GM12872 (cell line): ENCODE data around the gene MACROD1.

Experiments used
- CTCF ChIP-seq: IDR thresholded peaks from 3 replicates; pipeline ENCODE4 v1.5.1; 2011; ENCODE audit warnings: low read depth, mild to moderate bottlenecking, low read length, moderate library complexity; ENCODE audit not compliant: insufficient read depth

Gene MACROD1

GRCh38 chr11:64063777-64064176 lies 102.1 kb downstream of the MACROD1 start:
- TF ChIP-seq CTCF = no peak

DNA sequence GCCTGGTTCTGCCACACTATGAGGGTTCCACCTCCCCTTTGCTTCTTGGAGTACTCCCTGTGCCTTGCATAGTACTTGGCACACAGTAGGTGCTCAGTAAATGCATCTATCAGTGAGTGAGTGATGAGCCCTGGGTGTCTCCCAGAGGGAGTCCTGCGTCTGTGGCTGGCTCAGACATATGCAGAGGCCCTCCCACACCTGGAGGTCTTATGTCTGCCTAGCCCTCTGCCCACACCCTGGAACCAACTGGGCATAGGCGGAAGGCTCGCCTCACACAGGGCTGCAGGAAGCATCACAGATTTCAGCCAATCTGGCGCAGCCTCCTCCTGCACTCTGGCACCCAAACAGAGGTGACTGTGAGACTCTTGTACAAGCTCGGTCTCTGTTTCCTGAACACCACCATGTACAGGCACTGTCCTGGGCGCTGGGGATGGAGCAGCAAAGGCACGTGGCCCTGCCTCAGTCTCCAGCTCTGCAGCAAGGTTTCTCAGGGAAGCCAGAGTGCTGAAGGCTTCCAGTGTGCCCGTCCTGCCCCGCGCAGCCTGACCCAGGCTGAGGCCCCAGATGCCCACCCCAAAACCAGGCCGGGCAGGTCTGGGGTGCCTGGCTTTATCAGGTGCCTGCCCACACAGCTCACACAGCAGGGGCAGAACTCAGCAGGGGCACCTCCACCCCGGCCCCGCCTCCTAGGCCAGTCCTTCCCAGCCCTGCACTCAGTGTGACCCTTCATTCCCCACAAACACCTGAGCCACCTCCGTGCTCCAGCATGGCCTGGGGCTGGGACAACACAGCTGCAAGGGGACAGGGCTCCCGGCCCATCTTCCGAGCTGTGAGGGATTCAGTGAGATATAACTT lies 103.5 kb downstream of the MACROD1 start:
- TF ChIP-seq CTCF = no peak

- no peak for TF ChIP-seq CTCF
These were observed 105.0 kb downstream of the MACROD1 start for GRCh38 chr11:64060861-64061444.

DNA sequence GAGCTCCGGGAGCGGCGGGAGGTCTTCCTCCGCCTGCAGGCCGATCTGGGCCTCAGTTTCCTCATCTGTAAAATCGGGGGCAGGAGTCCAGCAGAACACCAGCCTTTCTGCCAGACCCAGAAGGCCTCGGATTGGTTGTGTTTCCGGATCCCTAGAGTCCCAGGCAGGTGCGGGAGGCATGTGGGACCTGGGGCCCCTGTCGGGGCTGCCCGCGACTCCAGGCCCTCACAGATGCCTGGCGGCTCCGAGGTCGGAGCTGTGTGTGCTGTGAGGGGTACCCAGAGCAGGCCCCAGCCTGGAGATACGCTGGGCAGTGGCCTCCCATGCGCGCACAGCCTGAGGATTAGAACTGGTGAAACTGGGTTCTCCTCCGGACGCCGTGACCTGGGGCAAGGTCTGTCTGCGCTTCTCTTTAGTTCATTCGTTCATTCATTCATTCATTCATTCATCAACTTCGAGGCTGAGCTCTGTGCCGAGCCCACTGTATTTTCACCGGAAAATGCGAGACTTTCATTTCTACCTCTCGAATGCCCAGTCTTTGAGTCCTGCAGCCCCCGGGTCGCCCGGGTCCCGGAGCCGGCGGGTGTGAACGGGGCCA lies 105.6 kb downstream of the MACROD1 start:
- TF ChIP-seq CTCF = no peak

GRCh38 chr11:64059339-64060140 lies 106.4 kb downstream of the MACROD1 start:
- TF ChIP-seq CTCF = no peak

DNA sequence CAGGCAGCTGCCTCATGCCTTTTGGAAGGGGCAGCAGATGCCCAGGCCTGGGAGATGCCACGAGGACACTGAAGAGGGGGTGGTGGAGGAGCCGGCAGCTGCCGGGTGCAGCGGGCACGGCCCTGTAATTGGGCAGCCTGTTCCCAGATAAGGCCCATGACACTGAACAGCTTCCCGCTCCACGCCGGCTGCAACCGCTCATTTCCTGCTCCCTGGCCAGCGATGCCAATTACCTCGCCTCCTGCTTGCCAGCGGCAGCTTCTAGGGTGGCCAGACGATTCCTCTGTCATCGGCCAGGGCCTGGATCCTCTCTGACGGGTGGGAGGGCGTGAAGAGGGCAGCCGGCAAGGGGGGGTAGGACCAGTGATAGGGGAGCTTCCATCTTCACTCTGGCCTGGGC lies 107.4 kb downstream of the MACROD1 start:
- no peak for TF ChIP-seq CTCF

DNA sequence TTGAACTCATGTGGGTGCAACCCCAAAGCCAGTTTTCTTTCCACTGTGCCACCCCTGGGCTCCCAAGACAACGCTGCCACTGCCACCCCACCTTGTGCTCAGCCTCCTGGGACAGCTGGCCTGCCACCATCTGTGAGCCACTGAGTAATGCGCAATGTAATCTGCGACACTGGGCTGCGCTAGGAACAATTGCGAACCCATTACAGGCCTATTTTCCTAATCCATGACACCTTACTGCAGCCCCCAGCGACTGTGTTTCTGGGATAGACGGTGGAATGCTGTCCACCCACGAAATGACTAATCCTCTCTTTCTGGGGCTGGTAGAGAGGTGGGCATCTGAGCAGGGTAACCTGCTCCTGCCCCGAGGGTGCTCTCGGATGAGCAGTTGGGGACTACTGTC lies 108.0 kb downstream of the MACROD1 start:
- no peak for TF ChIP-seq CTCF
